ENCODE results near the gene EPN2.

DNA sequence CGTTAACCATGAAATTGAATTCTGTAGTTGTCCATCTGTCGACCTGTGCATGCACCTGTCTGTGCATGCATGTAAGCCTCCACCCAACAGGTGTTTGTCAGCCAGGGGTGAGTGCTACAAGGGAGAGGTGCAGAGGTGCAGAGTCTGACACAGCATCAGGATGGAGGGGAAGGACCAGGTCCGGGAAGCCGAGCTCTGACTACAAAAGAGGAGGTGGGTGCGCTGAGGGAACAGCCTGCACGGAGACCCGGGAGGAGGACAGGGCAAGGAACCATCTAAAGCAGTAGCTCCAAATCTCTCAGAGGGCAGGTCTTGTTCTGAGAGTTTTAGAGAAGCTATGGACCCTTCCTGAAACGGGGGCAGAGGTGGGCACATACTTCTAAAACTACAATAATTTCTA lies 71.2 kb downstream of the EPN2 start:
- TF ChIP-seq POLR2AphosphoS5 (IDR thresholded peaks at IDR 0.05; ENCODE audit: low read depth, low read length) (no peak), POLR2A (IDR thresholded peaks at IDR 0.05; ENCODE audit: low read depth, low read length) (no peak), TAF1 (IDR thresholded peaks at IDR 0.05; ENCODE audit: low read depth, low read length) (no peak), POU2F2 (IDR thresholded peaks at IDR 0.05; ENCODE audit: low read depth, low read length) (no peak), SPI1 (IDR thresholded peaks at IDR 0.05; ENCODE audit: low read depth, low read length) (no peak), PAX5 (IDR thresholded peaks at IDR 0.05; ENCODE audit: insufficient read depth, low read length, severe bottlenecking) (no peak)

Measured in GM12891 (cell line).